GM10266 (cell line): Measurements from ENCODE around the gene GRIK3.

Experiments used
- DNase-seq: peaks from one replicate; pipeline ENCODE4 v3.0.0; 2012; ENCODE audit errors: extremely low spot score
- CTCF ChIP-seq: IDR thresholded peaks from 2 replicates; pipeline ENCODE4 v1.5.1; 2012; ENCODE audit warnings: mild to moderate bottlenecking, low read depth; ENCODE audit not compliant: control insufficient read depth, insufficient read depth; ENCODE audit errors: missing control alignments

The GRIK3 gene

GRCh38 chr1:36982709-36983108, 51.6 kb downstream of the GRIK3 start:
- DNase-seq, result no peak
- TF ChIP-seq CTCF, result no peak

DNA sequence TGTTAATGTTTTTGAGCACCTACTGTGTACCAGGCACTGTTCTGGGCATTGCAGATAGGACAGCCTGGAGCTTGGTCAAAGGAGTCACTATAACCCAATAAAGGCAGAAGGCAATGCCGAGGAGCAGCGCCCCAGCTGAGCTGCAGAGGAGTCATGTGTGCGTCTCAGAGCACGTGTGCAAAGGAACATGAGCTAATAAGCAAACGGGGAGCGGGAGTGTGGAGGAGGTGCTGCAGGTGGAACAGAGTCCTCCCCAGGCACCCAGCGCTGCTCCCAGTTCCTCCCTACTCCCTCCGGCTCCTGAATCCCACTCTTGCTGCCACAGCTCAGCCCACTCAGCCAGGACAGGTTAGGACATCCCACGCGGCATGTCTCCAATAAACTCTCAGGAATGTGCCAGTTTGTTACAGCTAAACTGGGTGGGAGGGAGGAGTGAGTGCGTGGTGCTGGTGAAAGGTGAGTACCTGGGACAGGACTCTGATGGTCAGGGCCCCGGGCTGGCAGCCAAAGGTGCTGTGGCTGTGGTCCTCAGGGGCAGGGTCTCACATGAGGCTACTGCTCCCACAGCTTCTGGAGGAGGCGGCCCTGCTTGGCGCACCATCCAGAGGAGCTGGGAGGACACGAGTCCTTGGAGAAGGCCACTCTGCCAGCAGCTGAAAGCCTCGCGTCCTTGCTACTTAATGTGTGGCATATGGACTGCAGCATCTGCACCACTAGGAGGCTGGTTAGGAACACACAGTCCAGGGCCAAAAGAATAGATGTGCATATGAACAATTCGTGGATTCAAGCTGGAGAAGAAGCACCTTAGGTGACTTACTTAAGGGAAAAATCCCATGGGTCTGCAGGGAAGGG, 52.3 kb downstream of the GRIK3 start:
- TF ChIP-seq CTCF, result no peak
- no peak for DNase-seq

DNA sequence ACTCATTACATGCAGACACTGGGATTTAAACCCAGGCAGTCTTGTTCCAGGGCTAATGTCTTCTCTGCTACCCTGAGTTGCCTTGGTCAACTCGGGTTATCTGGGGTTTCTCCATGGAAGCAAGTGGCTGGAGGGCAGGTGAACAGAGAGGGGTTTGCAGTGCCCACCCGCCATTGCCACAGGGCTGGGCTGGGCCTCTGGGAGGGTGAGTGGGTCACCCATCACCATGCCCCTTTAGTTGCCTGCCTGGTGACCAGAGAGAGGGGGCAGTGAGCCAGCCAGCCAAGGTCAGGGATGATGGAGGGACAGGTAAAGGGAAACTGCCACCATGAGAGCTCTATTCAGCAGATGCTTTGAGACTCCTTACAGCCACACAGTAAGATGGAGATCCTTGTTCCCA, 53.2 kb downstream of the GRIK3 start:
- no peak for DNase-seq
- TF ChIP-seq CTCF, result no peak

DNA sequence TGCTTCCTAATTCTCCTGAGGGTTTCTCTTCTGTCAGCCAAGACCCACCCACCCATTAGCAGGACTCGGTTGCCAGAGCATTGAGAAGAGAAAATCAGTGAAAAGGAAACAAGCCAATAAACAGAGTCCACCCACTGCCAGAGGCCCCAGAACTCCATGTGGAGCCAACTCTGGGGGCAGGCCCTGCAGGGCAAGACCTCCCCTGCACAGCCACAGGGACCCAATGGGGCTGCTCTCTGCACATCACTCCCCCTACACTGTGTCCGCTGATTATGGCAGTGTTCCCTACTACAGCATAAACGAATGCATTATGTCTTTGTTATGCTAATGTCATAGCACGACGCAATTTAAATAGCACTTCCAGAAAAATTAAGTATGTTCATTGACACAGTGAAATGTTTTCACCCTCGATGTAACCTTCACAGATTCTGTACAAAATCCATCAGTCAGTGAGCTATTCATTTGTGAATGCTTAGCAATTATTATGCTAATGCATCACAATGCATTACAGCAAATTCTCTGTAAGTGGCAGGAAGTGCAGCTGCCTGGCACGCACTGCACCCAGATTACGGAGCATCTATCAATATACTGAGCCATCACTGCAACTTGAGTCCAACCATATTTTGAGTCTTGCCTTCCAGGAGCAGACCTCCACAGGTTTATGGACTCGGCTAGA, 56.4 kb downstream of the GRIK3 start:
- DNase-seq, result no peak
- TF ChIP-seq CTCF, result no peak

GRCh38 chr1:36975642-36976041, 58.7 kb downstream of the GRIK3 start:
- no peak for DNase-seq
- TF ChIP-seq CTCF, result no peak

DNA sequence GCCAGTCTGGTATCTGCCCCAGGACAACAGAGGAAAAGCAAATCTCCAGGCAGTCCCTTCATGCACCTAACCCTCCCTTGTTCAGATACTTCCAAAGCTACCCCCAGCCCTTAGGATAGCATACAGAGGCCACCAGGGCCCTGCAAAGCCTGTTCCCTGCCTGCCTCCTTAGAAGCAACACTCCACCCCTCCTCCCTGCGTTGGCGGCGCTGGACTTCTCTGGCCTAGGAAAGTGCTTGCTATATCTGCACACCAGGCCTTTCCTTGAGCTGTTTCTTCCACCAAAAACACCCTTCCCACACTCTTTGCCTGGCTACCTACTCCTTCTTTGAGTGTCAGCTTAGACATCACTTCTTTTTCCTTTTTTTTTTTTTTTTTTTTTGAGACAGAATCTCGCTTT, 61.3 kb downstream of the GRIK3 start:
- no peak for DNase-seq
- TF ChIP-seq CTCF, result no peak
